ENCODE data around the gene CHID1. TPM values are rescaled to one million over a fixed set of nuclear protein-coding genes. Genes with fewer than 3 reads are reported as not detected.
A peak's percentile ranks its signal among the peaks of the same experiment; 100 is the strongest.

CHID1 gene
- total and polyA plus RNA-seq, 9 of the 15 experiments (the other 6 are each of a cell fraction or from before 2014, with no cell fraction given): 15.1 to 108 (median 39.8) TPM

- intact Hi-C loops (cut with micrococcal nuclease) (no loop called here), in situ Hi-C loops (cut with MboI) (no loop called here)
- BruUV-seq (replicated peaks): no TSS peak
- Histone ChIP-seq H3K9me3 (replicated peaks; ENCODE audit: control insufficient read depth, insufficient read depth, low read depth, low read length) (no peaks in the 10 kb centered on the region), H3K9ac (ENCODE audit: insufficient read depth in 1 of 2, low read depth in 2 of 2, low read length in 2 of 2) (peak overlapping the region in 1 of 2 experiments; percentile 41; a peak in 1 of 4 replicates), H3K4me2 (ENCODE audit: insufficient read depth, low read length) (no peak overlapping the region), H3K9me1 (ENCODE audit: control insufficient read depth, insufficient read depth, low read length) (peaks cover 4% of the 10 kb centered on the region), H3K4me1 (replicated peaks in 1 of 2; ENCODE audit: control insufficient read depth in 2 of 2, insufficient read depth in 2 of 2, low read length in 2 of 2) (peaks cover 19 to 48% of the 10 kb centered on the region in 2 experiments), H2AFZ (ENCODE audit: low read depth, low read length) (no peak overlapping the region), H3K27ac (ENCODE audit: extremely low read depth, low read depth, low read length) (no peak overlapping the region), H3K79me2 (ENCODE audit: control insufficient read depth, insufficient read depth, low read length) (peaks cover 21% of the 10 kb centered on the region), H3K36me3 (ENCODE audit: control insufficient read depth, insufficient read depth, low read length) (peaks cover 16% of the 10 kb centered on the region; the same call in 1 of the 3 replicates), H3K27me3 (ENCODE audit: control insufficient read depth in 2 of 2, insufficient read depth in 2 of 2, low read length in 2 of 2) (no peaks in the 10 kb centered on the region), H4K20me1 (replicated peaks; ENCODE audit: control insufficient read depth, insufficient read depth, low read length) (no peaks in the 10 kb centered on the region; the same call in 1 of the 2 replicates), H3K4me3 (no peak overlapping the region)
- ATAC-seq (no peak), DNase-seq (ENCODE audit: extremely low read depth in 1 of 4, low spot score in 3 of 4) (no peak), FAIRE-seq (no peak)
- 79% methylated on average over 15 of the region's 19 CpGs for WGBS (ENCODE audit: insufficient coverage, low coverage, missing lambda C conversion rate)
- ChIA-PET CTCF (ENCODE audit: low intra/inter-chr PET ratio) (no interaction called here), POLR2A (interaction anchor here (0.8 kb wide), 1 partner anchor 12 kb away, joined by 3 read pairs; no protein-coding TSS in a partner anchor)
- TF ChIP-seq, protein P1, sequence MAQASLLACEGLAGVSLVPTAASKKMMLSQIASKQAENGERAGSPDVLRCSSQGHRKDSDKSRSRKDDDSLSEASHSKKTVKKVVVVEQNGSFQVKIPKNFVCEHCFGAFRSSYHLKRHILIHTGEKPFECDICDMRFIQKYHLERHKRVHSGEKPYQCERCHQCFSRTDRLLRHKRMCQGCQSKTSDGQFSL (CRISPR knock-in tag; IDR thresholded peaks at IDR 0.05): 0 out of 2 replicates have a peak, but pooled peaks have one; percentile 39
- TF ChIP-seq, protein P1 (tag; IDR thresholded peaks at IDR 0.05): no peak
- TF ChIP-seq ZNF212 (CRISPR knock-in tag; IDR thresholded peaks at IDR 0.05): no peak
- TF ChIP-seq EGR1 (conservative IDR thresholded peaks at IDR 0.05): 0 out of 2 replicates have a peak, but pooled peaks have one; percentile 8
Measured at GRCh38 chr11:923691-924405, 13.2 kb upstream of the CHID1 start.
